Measurements from ENCODE around the gene SLC34A3.
A peak's percentile ranks its signal among the peaks of the same experiment; 100 is the strongest.

SLC34A3 gene

GRCh38 chr9:137217276-137218211 is 13.2 kb upstream of the SLC34A3 start:
- no peak for DNase-seq (ENCODE audit: low read depth in 2 of 2)

- DNase-seq (ENCODE audit: low read depth in 2 of 2) = no peak
These were observed 12.4 kb upstream of the SLC34A3 start for GRCh38 chr9:137218212-137218753.

GRCh38 chr9:137218754-137219271 is 11.9 kb upstream of the SLC34A3 start:
- no peak for DNase-seq (ENCODE audit: low read depth in 2 of 2)

GRCh38 chr9:137219757-137220316 is 10.9 kb upstream of the SLC34A3 start:
- no peak for DNase-seq (ENCODE audit: low read depth in 2 of 2)

DNA sequence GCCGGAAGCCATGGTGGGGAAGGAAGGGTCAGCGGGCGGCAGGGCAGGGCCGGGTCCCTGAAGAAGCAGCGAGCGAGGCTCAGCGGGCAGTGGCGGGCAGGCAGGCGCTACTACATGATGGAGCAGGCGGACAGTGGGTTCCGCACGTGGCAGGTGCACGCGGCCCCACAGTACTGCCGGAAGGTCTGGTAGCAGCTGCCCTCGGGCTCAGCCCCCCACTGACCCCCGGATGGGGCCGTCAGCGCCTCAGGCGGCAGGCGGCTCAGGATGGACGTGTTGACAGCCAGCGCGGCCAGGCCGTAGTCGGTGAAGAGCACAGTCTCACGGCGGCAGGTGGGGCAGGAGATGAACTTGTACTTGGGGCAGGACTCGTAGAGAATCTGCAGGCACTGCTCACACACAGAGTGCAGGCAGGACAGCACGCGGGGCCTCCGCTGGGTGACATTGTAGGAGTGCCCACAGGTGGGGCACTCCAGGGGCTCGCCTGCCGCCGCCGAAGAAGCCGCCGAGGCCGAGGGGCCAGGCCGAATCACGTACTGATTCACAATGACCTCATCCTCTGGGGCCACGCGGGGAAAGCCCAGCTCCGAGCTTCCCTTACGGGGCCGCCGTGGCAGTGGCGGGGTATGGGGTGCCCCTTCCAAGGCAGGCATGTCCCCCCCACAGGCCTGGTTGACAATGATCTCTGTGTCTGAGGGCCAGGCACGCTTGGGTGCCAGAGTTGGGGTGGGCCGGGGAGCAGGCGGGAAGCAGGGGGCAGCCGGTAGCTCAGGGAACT is 10.2 kb upstream of the SLC34A3 start:
- DNase-seq (ENCODE audit: low read depth in 2 of 2) = no peak

DNA sequence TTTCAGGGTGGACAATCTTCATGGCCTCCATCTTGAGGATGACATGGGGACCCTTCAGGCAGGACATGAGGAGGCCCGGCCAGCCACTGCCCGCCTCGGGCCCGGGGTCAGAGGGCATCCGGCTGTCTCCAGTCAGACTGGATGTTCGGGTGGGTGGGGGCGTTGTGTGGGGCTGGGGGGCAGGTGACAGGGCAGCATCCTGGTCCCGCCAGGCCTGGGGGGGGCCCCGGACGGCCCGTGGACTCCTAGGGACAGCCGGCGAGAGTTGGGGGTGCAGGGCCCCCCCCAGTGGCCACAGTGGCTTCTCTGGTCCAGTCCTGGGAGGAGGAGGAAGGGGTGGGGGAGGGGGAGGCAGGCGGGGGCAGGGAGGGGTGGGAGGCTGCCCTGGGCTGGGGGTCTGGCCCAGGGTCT is 9.6 kb upstream of the SLC34A3 start:
- no peak for DNase-seq (ENCODE audit: low read depth in 2 of 2)

- no peak for DNase-seq (ENCODE audit: low read depth in 2 of 2)
These were observed 9.1 kb upstream of the SLC34A3 start for GRCh38 chr9:137221506-137222111.

DNA sequence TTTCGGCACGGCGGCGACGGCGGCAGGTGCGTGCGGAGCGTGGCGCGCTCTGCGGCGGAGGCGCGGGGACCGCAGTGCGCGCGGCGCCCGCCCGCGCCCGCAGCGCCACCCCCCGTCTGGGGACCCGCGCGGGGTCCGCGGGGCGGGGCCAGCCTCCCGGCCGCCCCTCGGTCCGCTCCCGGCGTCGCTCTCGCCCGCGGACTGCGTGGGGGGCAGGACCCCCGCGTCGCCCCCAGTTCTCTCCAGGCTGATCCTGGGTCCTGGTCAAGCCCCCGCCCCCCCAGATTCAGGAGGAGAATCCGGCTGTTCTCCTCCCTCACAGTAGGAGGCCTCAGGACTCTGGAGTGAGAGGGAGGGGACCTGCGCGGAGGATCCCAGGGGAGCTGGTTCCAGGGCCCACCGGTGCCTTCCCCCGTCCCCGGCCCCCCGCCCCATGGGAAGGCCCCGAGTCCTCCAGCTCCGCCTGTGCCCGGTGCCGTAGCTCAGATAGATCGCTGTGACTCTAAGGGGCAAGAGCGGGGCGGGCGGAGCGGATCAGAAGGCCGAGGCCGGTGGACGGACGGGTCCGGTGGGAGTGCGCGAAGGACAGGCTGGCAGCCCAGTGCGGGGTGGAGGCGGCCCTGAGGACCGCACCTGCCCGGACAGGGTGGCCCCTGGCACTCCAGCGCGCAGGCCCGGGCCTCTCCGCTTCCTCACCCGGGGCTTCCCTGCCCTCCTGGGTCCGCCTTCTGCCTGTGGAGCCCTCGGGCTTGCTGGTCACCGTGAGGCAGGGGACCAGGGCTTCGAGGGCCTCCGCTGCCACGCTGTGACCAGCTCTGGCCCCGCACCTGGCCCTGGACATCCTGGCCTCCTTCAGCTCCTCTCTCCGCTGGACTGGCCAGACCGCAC is 8.3 kb upstream of the SLC34A3 start, which contains the start of gene RNF208:
TSS of gene RNF208 (minus strand) at position 51 of the 888 bp plus-strand sequence. CDS start 1,028 bp downstream, outside the sequence.
- no peak for DNase-seq (ENCODE audit: low read depth in 2 of 2)

- DNase-seq (ENCODE audit: low read depth in 2 of 2) = peak; percentile 95 to 98
These were observed 7.4 kb upstream of the SLC34A3 start for GRCh38 chr9:137223078-137223970.

GRCh38 chr9:137224830-137225694 is 5.6 kb upstream of the SLC34A3 start, which contains the start of gene CYSRT1:
Gene CYSRT1, plus strand, starts transcription at chr9:137225174. Its CDS starts 448 bp downstream, at chr9:137225622.
- no peak for DNase-seq (ENCODE audit: low read depth in 2 of 2)

DNA sequence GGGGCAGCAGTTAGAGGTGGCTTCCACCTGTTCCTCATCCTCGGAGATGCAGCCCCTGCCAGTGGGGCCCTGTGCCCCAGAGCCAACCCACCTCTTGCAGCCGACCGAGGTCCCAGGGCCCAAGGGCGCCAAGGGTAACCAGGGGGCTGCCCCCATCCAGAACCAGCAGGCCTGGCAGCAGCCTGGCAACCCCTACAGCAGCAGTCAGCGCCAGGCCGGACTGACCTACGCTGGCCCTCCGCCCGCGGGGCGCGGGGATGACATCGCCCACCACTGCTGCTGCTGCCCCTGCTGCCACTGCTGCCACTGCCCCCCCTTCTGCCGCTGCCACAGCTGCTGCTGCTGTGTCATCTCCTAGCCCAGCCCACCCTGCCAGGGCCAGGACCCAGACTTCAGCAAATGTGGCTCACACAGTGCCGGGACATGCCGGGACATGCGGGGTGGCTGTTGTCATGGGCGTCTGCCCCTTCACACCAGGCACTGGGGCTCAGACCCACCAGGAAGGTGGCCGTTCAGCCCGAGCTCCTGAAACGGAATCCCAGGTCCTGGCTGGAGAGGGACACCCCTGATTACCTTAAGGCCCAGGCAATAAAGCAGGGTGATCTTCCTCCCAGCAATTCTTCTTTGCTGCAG is 4.9 kb upstream of the SLC34A3 start:
- DNase-seq (ENCODE audit: low read depth in 2 of 2) = no peak

DNA sequence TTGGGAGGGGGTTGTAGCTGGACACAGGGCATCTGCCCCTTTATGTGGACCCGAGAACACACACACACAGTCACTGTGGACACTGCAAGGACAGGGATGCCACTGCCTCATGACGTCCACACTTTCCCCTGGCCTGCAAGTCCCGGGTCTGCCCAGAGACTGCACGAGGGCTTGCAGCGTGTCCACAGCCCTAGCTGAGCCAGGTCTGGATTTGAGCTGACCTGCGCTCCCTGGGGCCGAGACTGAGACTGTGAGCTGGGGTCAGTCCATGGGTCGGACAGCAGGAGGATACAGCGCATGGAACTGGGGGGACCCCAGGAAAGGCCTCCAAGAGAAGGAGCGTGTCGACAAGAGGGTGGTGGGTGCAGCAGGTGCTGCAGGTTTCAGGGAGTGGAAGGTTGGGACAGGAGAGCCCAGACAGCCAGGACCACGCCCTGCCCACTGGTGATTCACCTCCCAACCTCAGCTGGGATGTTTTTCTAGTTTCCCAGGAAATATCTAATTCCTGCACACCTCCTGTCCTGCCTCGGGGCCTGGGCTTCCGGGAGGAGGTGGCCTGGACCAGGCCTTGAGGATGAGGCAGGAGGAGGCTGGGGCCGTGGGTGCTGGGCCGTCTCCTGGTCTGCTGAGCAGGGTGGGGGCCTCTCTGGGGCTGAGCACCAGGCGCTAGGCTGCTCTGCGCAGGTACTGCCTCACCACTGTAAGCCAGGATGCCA is 4.2 kb upstream of the SLC34A3 start:
- no peak for DNase-seq (ENCODE audit: low read depth in 2 of 2)

GRCh38 chr9:137227054-137227852 is 3.4 kb upstream of the SLC34A3 start, which contains the start of gene RNF224:
Gene RNF224, plus strand, starts transcription at chr9:137227502. Its CDS starts 834 bp downstream, at chr9:137228336.
- peak; percentile 58 to 62 for DNase-seq (ENCODE audit: low read depth in 2 of 2)

DNA sequence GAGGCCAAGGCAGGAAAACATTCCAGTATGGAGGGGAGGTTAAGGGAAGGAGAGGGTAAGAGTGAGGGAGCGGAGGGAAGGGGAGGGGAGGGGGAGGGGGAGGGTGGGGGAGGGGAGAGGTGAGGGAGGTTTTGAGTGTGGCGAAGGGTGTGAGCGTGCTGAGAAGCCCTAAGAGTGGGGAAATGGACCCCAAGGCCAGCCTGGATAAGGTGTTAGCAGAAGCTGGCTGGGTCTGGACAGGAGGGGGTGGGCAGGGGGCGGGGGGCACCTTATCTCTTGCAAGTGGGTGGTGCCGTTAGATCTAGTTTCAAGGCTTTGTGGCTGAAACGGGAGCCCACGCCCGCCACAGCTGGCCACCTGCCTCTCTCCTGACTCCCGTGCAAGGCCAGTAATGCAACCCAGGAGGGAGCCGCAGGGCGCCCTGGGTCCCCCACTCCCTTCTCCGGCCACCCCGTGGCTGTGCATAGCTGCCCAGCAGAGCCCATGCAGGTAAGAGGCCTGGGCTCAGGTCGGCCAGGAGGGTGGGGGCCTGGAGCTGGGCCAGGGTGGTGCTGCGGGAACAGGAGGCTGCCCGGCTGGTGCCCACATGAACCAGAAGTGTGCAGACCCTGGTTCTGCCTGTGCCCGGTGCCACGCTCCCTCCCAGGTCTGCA is 2.7 kb upstream of the SLC34A3 start:
- DNase-seq (ENCODE audit: low read depth in 2 of 2) = no peak

DNA sequence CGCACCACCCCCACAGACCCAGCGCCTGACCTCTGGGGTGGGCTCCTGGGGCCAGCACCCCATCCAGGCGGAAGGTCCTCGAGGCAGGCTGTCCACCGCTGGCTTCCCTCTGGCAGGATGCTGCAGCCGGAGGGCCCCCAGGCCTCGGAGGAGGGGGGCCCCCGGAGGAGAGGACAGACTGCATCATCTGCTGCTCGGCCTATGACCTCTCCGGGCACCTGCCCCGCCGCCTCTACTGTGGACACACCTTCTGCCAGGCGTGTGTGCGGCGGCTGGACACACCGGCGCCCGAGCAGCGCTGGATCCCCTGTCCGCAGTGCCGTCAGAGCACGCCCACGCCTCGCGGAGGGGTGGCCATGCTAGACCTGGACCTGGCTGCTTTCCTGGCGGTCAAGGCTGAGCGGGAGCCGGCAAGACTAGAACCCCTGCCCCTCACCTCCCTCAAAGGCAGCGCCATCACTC is 2.2 kb upstream of the SLC34A3 start:
- DNase-seq (ENCODE audit: low read depth in 2 of 2) = no peak
